Activated CD8-positive, alpha-beta T cell treated with anti-CD3 and anti-CD28 coated beads for 36 hours (primary cell): Measurements from ENCODE around the gene B4GALT5. TPM values are rescaled to one million over a fixed set of nuclear protein-coding genes. Genes with fewer than 3 reads are reported as not detected.
"Not testable (repeated sequence)": the region's sequence is repeated elsewhere in the genome, so short reads cannot be mapped to it uniquely, and the experiment has no call there.

Experiments
- ATAC-seq: fragments of 200-7000 bp; cut with Tn5 transposase; one replicate; pipeline ENCODE4 v1.10.0; 2021; ENCODE audit warnings: mild to moderate bottlenecking, moderate library complexity
- CTCF ChIA-PET: fragments of 350-600 bp; sonication (Branson Sonifier 250); formaldehyde crosslinking; loops from one replicate; lab custom pipeline; 2021; ENCODE audit warnings: antibody characterized with exemption; lab: Charles Lee
- POLR2A ChIA-PET: fragments of 350-600 bp; sonication (Branson Sonifier 250); formaldehyde crosslinking; loops from one replicate; lab custom pipeline; 2021; ENCODE audit warnings: antibody characterized with exemption; lab: Charles Lee
- DNase-seq: peaks from one replicate; pipeline ENCODE4 v3.0.0-alpha.2; 2020
- H3K27ac Mint-ChIP-seq: one replicate; pipeline ENCODE4 v1.8.0; 2021; ENCODE audit warnings: mild to moderate bottlenecking, mixed read lengths
- H3K27me3 Mint-ChIP-seq: one replicate; pipeline ENCODE4 v1.8.0; 2021; ENCODE audit warnings: mixed read lengths
- H3K36me3 Mint-ChIP-seq: one replicate; pipeline ENCODE4 v1.8.0; 2021; ENCODE audit warnings: low read depth, mixed read lengths
- H3K4me1 Mint-ChIP-seq: one replicate; pipeline ENCODE4 v1.8.0; 2021; ENCODE audit warnings: low read depth, mixed read lengths
- H3K4me3 Mint-ChIP-seq: one replicate; pipeline ENCODE4 v1.8.0; 2021; ENCODE audit warnings: mild to moderate bottlenecking, moderate library complexity, mixed read lengths
- H3K9me3 Mint-ChIP-seq: one replicate; pipeline ENCODE4 v1.8.0; 2021; ENCODE audit warnings: mixed read lengths
- CTCF ChIP-seq: fragments of 200-600 bp; IDR thresholded peaks from one replicate; pipeline ENCODE4 v1.8.0; 2022; ENCODE audit warnings: antibody characterized with exemption, mild to moderate bottlenecking
- intact Hi-C: fragments of 100-400 bp; cut with micrococcal nuclease; formaldehyde crosslinking; loops from one replicate; pipeline ENCODE4 v1.10.0; 2022
- total RNA-seq, 2 experiments: library from RNA; stranded (reverse); gene quantifications; one replicate each; pipeline ENCODE4 v1.2.3, GENCODE V29; 2021

The B4GALT5 gene
- total RNA-seq, 2 experiments from 2014 or later = 16.5 to 16.8 TPM

GRCh38 chr20:49614338-49615050 lies 99.2 kb downstream of the B4GALT5 start:
- no peaks in the 10 kb centered on the region for H3K9me3 Mint-ChIP-seq
- ChIA-PET CTCF (interaction anchor here (1.0 to 1.9 kb wide), 3 partner anchors 73 to 232 kb away, joined by 3 to 11 read pairs (median 3); no protein-coding TSS in a partner anchor), POLR2A (interaction anchor here (0.8 kb wide), 1 partner anchor 73 kb away, joined by 3 read pairs; no protein-coding TSS in a partner anchor)
- no peak for TF ChIP-seq CTCF
- no peak overlapping the region for H3K27ac Mint-ChIP-seq
- H3K4me1 Mint-ChIP-seq = peaks cover 6% of the 10 kb centered on the region
- ATAC-seq (no peak), DNase-seq (no peak)
- intact Hi-C loops = loop anchor here (10.0 kb wide), 2 partner anchors 110 to 310 kb away; no protein-coding TSS in a partner anchor
- H3K36me3 Mint-ChIP-seq = no peaks in the 10 kb centered on the region
- peaks cover 2% of the 10 kb centered on the region for H3K27me3 Mint-ChIP-seq
- no peak overlapping the region for H3K4me3 Mint-ChIP-seq

- intact Hi-C loops = loop anchor here (10.0 kb wide), 2 partner anchors 113 to 313 kb away; no protein-coding TSS in a partner anchor
- CTCF ChIA-PET = interaction anchor here (0.6 to 2.6 kb wide), 13 partner anchors 9 to 416 kb away, joined by 3 to 26 read pairs (median 4); no protein-coding TSS in a partner anchor
- no peak overlapping the region for H3K27ac Mint-ChIP-seq
- TF ChIP-seq CTCF = no peak
- DNase-seq = no peak
- peaks cover 20% of the 10 kb centered on the region for H3K4me1 Mint-ChIP-seq
- POLR2A ChIA-PET = interaction anchor here (0.6 to 1.2 kb wide), 2 partner anchors 57 to 275 kb away, joined by 3 read pairs; no protein-coding TSS in a partner anchor
- no peaks in the 10 kb centered on the region for H3K36me3 Mint-ChIP-seq
- H3K9me3 Mint-ChIP-seq = no peaks in the 10 kb centered on the region
- H3K4me3 Mint-ChIP-seq = no peak overlapping the region
- H3K27me3 Mint-ChIP-seq = peaks cover 13% of the 10 kb centered on the region
- ATAC-seq = no peak
Measured at GRCh38 chr20:49612127-49612738, 101.4 kb downstream of the B4GALT5 start.

- not testable (repeated sequence) for H3K9me3 Mint-ChIP-seq, H3K27ac Mint-ChIP-seq, ATAC-seq, H3K4me3 Mint-ChIP-seq, H3K36me3 Mint-ChIP-seq, DNase-seq
- ChIA-PET POLR2A (interaction anchor here (0.6 to 1.2 kb wide), 2 partner anchors 57 to 276 kb away, joined by 3 read pairs; no protein-coding TSS in a partner anchor), CTCF (interaction anchor here (0.6 to 2.6 kb wide), 13 partner anchors 9 to 417 kb away, joined by 3 to 26 read pairs (median 4); no protein-coding TSS in a partner anchor)
- peaks cover 13% of the 10 kb centered on the region for H3K27me3 Mint-ChIP-seq
- intact Hi-C loops = loop anchor here (2.0 to 10.0 kb wide), 3 partner anchors 113 to 313 kb away; no protein-coding TSS in a partner anchor
- H3K4me1 Mint-ChIP-seq = peaks cover 20% of the 10 kb centered on the region
Measured at GRCh38 chr20:49611539-49612126, 102.0 kb downstream of the B4GALT5 start.

- peak overlapping the region; percentile 31 for H3K4me3 Mint-ChIP-seq
- no peaks in the 10 kb centered on the region for H3K9me3 Mint-ChIP-seq
- H3K4me1 Mint-ChIP-seq = peaks cover 20% of the 10 kb centered on the region
- POLR2A ChIA-PET = interaction anchor here (1.1 to 1.3 kb wide), 3 partner anchors 130 to 279 kb away, joined by 3 to 5 read pairs (median 3); no protein-coding TSS in a partner anchor
- no peaks in the 10 kb centered on the region for H3K36me3 Mint-ChIP-seq
- ATAC-seq (peak; percentile 81), DNase-seq (peak; percentile 83)
- peak; percentile 99 for TF ChIP-seq CTCF
- H3K27ac Mint-ChIP-seq = no peak overlapping the region
- intact Hi-C loops = loop anchor here (2.0 to 10.0 kb wide), 3 partner anchors 114 to 314 kb away; no protein-coding TSS in a partner anchor
- CTCF ChIA-PET = interaction anchor here (0.6 to 10.5 kb wide), 43 partner anchors 8 to 417 kb away, joined by 3 to 438 read pairs (median 4); no protein-coding TSS in a partner anchor
- H3K27me3 Mint-ChIP-seq = peaks cover 13% of the 10 kb centered on the region
Measured at GRCh38 chr20:49610691-49611538, 102.8 kb downstream of the B4GALT5 start.
